Mucosa of stomach (tissue), 1 donor: ENCODE data around the gene AMBP.

Experiments used
- H3K27me3 ChIP-seq: one replicate; pipeline ENCODE4 v1.7.0; 2013; ENCODE audit warnings: mild to moderate bottlenecking, low read length; ENCODE audit not compliant: control insufficient read depth, insufficient read depth
- H3K36me3 ChIP-seq: one replicate; pipeline ENCODE4 v1.7.0; 2013; ENCODE audit warnings: low read length; ENCODE audit not compliant: control insufficient read depth, insufficient read depth
- H3K4me1 ChIP-seq: one replicate; pipeline ENCODE4 v1.7.0; 2013; ENCODE audit warnings: mild to moderate bottlenecking, low read length; ENCODE audit not compliant: control insufficient read depth, insufficient read depth
- H3K4me3 ChIP-seq: one replicate; pipeline ENCODE4 v1.7.0; 2013; ENCODE audit warnings: low read length
- H3K9ac ChIP-seq: one replicate; pipeline ENCODE4 v1.7.0; 2013; ENCODE audit warnings: mild to moderate bottlenecking, low read length, moderate library complexity
- H3K9me3 ChIP-seq: one replicate; pipeline ENCODE4 v1.7.0; 2013; ENCODE audit warnings: mild to moderate bottlenecking, low read length, moderate library complexity; ENCODE audit not compliant: control insufficient read depth
- donor health status: Pancreatic carcinoma.

The AMBP gene

GRCh38 chr9:114035845-114036801 is 42.0 kb downstream of the AMBP start:
- no peaks in the 10 kb centered on the region for H3K27me3 ChIP-seq
- no peaks in the 10 kb centered on the region for H3K9me3 ChIP-seq
- no peak overlapping the region for H3K9ac ChIP-seq
- no peaks in the 10 kb centered on the region for H3K36me3 ChIP-seq
- no peak overlapping the region for H3K4me3 ChIP-seq
- H3K4me1 ChIP-seq: no peaks in the 10 kb centered on the region

GRCh38 chr9:114035221-114035844 is 42.8 kb downstream of the AMBP start:
- no peak overlapping the region for H3K9ac ChIP-seq
- no peak overlapping the region for H3K4me3 ChIP-seq
- H3K36me3 ChIP-seq: no peaks in the 10 kb centered on the region
- no peaks in the 10 kb centered on the region for H3K27me3 ChIP-seq
- no peaks in the 10 kb centered on the region for H3K9me3 ChIP-seq
- peaks cover 3% of the 10 kb centered on the region for H3K4me1 ChIP-seq

GRCh38 chr9:114034661-114035062 is 43.4 kb downstream of the AMBP start:
- no peaks in the 10 kb centered on the region for H3K27me3 ChIP-seq
- H3K4me3 ChIP-seq: no peak overlapping the region
- no peaks in the 10 kb centered on the region for H3K36me3 ChIP-seq
- no peaks in the 10 kb centered on the region for H3K9me3 ChIP-seq
- H3K4me1 ChIP-seq: peaks cover 7% of the 10 kb centered on the region
- H3K9ac ChIP-seq: no peak overlapping the region

- Histone ChIP-seq H3K27me3 (no peaks in the 10 kb centered on the region), H3K9ac (no peak overlapping the region), H3K36me3 (no peaks in the 10 kb centered on the region), H3K4me1 (peaks cover 7% of the 10 kb centered on the region), H3K4me3 (no peak overlapping the region), H3K9me3 (no peaks in the 10 kb centered on the region)
Measured at GRCh38 chr9:114034196-114034595, 43.9 kb downstream of the AMBP start.

GRCh38 chr9:114033397-114034103 is 44.5 kb downstream of the AMBP start:
- Histone ChIP-seq H3K9ac (no peak overlapping the region), H3K4me1 (peaks cover 7% of the 10 kb centered on the region), H3K27me3 (no peaks in the 10 kb centered on the region), H3K36me3 (no peaks in the 10 kb centered on the region), H3K9me3 (no peaks in the 10 kb centered on the region), H3K4me3 (no peak overlapping the region)

GRCh38 chr9:114031948-114032840 is 45.9 kb downstream of the AMBP start:
- no peaks in the 10 kb centered on the region for H3K27me3 ChIP-seq
- no peak overlapping the region for H3K9ac ChIP-seq
- H3K36me3 ChIP-seq: no peaks in the 10 kb centered on the region
- peaks cover 7% of the 10 kb centered on the region for H3K4me1 ChIP-seq
- no peak overlapping the region for H3K4me3 ChIP-seq
- no peaks in the 10 kb centered on the region for H3K9me3 ChIP-seq

- Histone ChIP-seq H3K27me3 (no peaks in the 10 kb centered on the region), H3K9me3 (no peaks in the 10 kb centered on the region), H3K4me3 (no peak overlapping the region), H3K9ac (no peak overlapping the region), H3K4me1 (peaks cover 7% of the 10 kb centered on the region), H3K36me3 (no peaks in the 10 kb centered on the region)
Measured at GRCh38 chr9:114031037-114031630, 47.0 kb downstream of the AMBP start.

- no peaks in the 10 kb centered on the region for H3K36me3 ChIP-seq
- H3K9ac ChIP-seq: no peak overlapping the region
- no peaks in the 10 kb centered on the region for H3K27me3 ChIP-seq
- H3K4me3 ChIP-seq: no peak overlapping the region
- peaks cover 7% of the 10 kb centered on the region for H3K4me1 ChIP-seq
- no peaks in the 10 kb centered on the region for H3K9me3 ChIP-seq
Measured at GRCh38 chr9:114030364-114030763, 47.7 kb downstream of the AMBP start.

GRCh38 chr9:114029311-114030170 is 48.6 kb downstream of the AMBP start:
- Histone ChIP-seq H3K4me3 (no peak overlapping the region), H3K9me3 (no peaks in the 10 kb centered on the region), H3K27me3 (no peaks in the 10 kb centered on the region), H3K36me3 (no peaks in the 10 kb centered on the region), H3K9ac (no peak overlapping the region), H3K4me1 (peaks cover 7% of the 10 kb centered on the region)

- H3K9ac ChIP-seq: no peak overlapping the region
- no peaks in the 10 kb centered on the region for H3K36me3 ChIP-seq
- no peak overlapping the region for H3K4me3 ChIP-seq
Measured at GRCh38 chr9:114028646-114029045, 49.5 kb downstream of the AMBP start.

More at GRCh38 chr9:114028646-114029045, 49.5 kb downstream of the AMBP start:
- H3K4me1 ChIP-seq: peaks cover 7% of the 10 kb centered on the region
- H3K9me3 ChIP-seq: no peaks in the 10 kb centered on the region
- H3K27me3 ChIP-seq: no peaks in the 10 kb centered on the region
